Stimulated activated CD4-positive, alpha-beta T cell treated with anti-CD3 and anti-CD28 coated beads, TNF-alpha, amount 100 ng/mL, for 24 hours (primary cell): ENCODE measurements around the gene VIM.

Experiments used
- DNase-seq, 3 experiments: peaks; one replicate each; pipeline ENCODE4 v3.0.0-alpha.2; 2020; ENCODE audit warnings: low read depth in 3 of 3

Gene VIM

GRCh38 chr10:17228091-17229015, at the start of gene VIM:
Gene VIM, plus strand, starts transcription at chr10:17228241. Its CDS starts 1,182 bp downstream, at chr10:17229423.
- DNase-seq: peak; percentile 61 to 82 (median 64)

- DNase-seq: no peak
Measured at GRCh38 chr10:17179002-17179401, 49.0 kb upstream of the VIM start.

GRCh38 chr10:17181110-17181509, 46.9 kb upstream of the VIM start:
- DNase-seq: no peak

- no peak for DNase-seq
Measured at GRCh38 chr10:17181751-17182150, 46.3 kb upstream of the VIM start.

DNA sequence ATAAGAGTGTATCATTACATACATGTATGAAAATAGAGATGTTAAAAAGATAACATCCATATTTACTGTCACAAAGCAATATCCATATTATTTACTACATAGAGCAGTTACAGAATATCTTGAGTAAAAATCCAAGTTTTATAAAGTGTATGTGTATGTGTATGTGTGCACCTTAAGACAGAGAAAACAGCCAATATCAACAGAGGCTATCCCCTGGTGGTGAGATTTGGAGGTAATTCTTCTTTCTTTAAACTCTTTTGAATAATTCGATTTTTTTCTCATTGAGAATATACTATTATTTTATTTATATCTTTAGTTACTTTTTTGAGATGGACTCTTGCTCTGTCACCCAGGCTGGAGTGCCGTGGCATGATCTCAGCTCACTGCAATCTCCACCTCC, 44.9 kb upstream of the VIM start:
- DNase-seq: no peak

DNA sequence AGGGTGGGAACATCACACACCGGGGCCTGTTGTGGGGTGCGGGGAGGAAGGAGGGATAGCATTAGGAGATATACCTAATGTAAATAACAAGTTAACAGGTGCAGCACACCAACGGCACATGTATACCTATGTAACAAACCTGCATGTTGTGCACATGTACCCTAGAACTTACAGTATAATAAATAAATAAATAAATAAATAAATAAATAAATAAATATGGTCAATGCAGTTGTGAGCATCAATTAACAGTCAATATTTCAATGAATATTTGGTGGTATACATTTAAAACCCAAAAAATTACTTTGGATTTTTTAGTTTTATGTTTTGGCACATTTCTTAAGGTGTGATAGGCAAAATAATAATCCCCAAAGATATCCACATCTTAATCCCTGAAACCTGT, 42.2 kb upstream of the VIM start:
- DNase-seq: no peak

DNA sequence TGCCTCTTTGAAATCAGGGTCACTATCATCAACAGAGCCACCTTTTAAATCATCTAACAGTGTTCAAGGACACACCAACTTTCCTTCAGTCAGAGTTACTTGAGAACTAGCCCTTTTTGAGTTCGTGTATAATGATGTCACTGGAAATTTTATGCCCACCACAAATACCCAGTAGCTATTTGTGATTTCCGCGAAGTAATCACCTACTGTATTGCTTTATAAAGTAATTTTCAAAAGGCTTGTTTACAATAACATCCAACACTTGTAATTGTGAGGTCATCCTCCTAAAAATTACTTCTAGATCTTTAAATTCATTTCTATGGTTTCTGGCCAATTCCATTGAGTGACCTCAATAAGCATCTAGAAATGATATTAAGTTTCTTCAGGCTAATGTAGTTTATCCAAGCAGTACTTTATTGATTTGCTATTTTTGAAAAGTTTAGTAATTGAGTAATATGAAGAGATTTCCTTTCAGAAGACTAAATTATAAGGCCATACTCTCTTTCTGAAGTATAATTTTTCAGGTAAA, 39.3 kb upstream of the VIM start:
- no peak for DNase-seq

DNA sequence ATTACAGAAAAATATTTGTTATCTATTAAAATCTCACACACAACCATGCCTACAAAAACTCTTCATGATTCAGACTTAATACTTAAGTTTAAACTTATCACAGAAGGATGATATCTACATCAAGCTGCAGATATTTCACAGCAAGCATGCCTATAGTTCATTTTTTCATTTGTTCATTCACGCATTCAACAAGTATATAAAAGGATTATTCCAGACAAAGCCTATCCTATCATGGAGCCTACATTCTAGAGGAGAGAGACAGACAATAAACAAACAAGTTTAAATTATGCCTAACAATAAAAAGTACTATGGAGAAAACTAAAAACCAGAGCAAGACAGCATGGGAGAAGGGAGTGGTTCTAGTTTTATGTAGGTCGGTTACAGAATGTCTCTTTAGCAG, 37.4 kb upstream of the VIM start:
- DNase-seq: no peak

DNA sequence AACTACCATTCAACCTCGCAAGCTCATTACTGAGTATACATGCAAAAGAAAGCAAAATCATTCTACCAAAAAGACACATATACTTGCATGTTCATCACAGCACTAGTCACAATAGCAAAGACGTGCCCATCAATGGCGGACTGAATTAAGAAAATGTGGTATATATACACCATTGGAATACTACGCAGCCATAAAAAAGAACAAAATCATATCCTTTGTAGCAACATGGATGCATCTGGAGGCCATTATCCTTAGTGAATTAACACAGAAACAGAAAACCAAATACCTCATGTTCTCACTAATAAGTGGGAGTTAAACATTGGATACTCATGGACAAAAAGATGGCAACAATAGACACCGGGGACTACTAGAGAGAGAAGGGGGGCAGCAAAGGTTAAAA, 33.0 kb upstream of the VIM start:
- DNase-seq: no peak

GRCh38 chr10:17196045-17196444, 32.0 kb upstream of the VIM start:
- no peak for DNase-seq

GRCh38 chr10:17196573-17196972, 31.5 kb upstream of the VIM start:
- DNase-seq: no peak

GRCh38 chr10:17199351-17199804, 28.7 kb upstream of the VIM start:
- DNase-seq: no peak

GRCh38 chr10:17200001-17200911, 27.8 kb upstream of the VIM start:
- DNase-seq: no peak

DNA sequence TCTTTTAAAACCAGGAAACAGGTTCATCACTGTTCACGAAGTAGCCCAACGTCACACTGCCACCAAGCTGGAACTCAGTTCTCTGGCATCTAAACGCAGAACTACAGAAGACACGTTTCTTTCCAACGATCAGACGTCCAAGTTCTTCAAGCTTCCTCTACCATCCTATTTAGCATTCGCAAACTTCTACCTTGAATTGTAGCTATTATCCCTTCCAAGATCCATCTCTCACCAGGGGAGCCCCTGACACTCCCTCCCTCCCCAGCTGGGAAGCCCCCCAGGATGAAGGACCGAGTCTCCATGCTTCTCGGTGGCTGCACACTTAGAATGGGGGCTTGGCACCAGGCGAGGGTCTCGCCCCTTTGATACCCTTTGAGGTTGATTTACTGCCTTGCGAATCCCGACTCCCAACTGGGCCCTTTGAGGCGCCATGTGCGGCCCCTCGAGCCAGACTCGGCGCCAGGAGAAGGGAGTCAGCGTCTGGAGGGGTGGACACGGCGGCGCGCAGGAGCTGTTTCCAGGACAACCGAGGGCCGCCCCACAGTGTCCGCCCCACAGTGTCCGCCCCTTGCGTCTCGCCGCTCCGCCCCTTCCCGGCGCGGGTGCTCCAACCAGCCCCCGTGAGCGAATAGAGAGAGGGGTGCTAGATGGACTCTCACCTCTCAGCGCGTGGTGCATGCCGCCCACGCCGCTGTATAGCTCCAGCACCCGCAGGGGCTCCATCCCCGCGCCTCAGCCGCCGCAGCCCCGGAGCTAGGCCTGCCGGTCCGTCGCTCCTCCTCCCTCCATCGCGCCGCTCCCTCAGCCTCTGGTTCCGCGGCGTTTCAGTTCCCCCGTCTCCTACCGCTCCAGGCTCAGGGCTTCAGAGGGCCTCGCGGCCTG, 26.9 kb upstream of the VIM start, which contains the start of gene TRDMT1:
TSS of gene TRDMT1 (minus strand) at position 761 of the 882 bp plus-strand sequence. CDS start at position 723, 38 bp downstream.
- DNase-seq: peak; percentile 62 to 80 (median 66)

DNA sequence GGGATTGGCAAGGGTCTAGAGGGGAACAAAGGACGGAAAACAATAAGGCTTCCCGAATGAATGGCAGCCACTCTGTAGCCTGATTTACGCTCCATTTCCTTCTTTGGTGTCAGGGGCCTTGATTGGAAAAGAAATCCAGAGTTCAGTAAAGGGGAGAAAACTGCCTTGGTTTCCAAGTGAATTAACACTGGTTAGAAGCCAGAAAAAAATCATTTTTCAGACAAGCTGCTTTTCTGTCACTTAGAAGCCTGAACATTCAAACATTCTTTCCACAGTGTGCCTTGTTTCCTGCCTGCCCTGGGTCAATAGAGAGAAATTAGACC, 26.3 kb upstream of the VIM start:
- DNase-seq: no peak

DNA sequence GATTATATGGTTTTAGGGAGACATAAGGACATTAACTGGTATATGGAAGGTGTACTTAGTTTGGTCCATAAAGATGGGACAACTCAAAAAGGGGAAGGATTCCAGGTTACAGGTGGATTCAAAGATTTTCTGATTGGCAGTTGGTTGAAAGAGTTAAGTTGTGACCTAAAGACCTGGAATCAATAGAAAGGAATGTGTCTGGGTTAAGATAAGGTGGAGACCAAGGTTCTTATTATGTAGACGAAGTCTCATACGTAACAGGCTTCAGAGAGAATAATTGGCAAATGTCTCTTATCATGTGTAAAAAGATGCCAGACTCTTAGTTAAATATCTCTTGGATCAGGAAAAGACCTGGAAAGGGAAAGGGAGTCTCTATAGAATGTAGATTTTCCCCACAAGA, 25.5 kb upstream of the VIM start:
- DNase-seq: no peak

DNA sequence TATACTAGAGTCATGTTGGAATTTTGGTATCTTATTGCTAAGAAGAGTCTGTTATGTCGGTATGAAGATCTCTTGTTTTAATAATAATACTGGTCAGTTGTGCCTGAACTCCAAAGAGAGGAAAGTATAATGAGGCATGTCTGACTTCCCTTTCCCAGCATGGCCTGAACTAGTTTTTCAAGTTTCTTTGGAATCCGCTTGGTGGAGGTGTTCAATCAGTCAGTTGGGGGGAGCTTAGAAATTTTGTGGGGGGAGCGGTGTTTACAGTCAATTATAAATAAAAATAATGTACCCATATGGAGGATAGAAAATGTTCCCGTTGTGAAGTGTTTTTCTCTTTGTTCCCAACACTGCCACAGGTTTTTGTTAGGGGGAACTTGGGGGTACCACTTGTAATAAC, 25.0 kb upstream of the VIM start:
- DNase-seq: no peak

GRCh38 chr10:17203416-17203815, 24.6 kb upstream of the VIM start:
- DNase-seq: no peak

DNA sequence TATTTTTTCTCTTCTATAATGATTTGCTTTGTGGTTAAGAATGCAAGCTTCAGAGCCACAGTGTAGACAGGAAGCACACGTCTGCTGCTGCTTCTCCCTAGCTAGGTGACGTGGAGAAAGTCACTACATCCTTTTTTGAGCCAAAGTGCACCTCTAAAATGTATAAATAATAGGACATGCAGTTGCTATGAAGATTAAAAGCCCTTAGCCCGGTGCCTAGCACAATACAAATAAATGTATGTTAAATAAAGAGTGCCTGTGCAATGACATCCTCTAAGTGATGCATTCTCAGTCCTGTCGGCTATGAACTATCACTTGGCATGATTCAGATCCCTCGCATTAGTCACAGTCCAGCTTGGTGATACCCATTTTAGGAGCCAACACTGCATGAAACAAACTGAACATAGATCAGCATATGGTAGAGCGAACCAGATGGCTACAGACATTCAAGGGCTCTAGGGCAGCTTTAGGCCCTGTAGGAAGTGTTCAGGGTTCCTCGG, 21.8 kb upstream of the VIM start:
- peak in 1 of 3 experiments; percentile 21 for DNase-seq

GRCh38 chr10:17208476-17208875, 19.6 kb upstream of the VIM start:
- DNase-seq: no peak

DNA sequence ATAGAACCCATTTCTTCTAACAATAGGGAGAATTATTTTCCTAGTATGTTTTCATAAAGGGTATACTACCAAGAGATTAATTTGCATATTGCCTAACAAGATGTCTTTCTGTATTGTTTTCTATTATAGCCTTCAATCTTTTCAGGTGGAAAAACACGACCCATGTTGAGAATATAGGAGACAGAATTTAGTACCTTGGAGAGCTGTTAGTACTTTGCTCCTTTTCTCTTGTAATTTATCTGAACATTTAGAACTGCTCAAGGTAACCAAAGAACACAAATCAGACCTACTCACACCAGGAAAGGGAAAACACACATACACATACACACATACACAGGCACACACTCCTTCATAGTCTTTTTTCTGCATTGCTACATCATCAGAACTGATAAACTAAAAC, 18.7 kb upstream of the VIM start:
- no peak for DNase-seq
